Ramos (cell line): ENCODE measurements around the gene IGLON5.

ENCODE experiments used
- in situ Hi-C: fragments of 300-500 bp; cut with MboI; formaldehyde crosslinking; loops from one replicate; pipeline ENCODE4 v1.14.3; 2022; ENCODE audit warnings: low sequenced_read_pairs; ENCODE audit not compliant: unreplicated experiment

IGLON5 gene

DNA sequence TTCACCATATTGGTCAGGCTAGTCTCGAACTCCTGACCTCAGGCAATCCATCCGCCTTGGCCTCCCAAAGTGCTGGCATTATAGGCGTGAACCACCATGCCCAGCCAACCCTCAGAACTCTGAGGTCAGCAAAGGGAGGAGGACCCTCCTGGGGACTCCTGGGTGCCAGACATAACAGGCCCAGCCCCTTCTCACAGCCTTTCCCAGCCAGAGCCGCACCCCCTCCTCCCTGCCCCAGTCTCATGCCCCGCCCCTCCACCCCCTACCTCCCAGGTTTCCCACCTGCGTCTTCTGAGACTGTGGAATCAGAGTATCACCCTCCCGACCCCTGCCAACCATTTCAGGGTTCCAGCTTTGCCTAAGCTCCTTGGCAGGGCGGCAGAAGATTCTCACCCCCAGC lies 5.2 kb downstream of the IGLON5 start:
- in situ Hi-C loops, result no loop called here

- in situ Hi-C loops, result no loop called here
Observed at GRCh38 chr19:51317376-51317775, 5.9 kb downstream of the IGLON5 start.

DNA sequence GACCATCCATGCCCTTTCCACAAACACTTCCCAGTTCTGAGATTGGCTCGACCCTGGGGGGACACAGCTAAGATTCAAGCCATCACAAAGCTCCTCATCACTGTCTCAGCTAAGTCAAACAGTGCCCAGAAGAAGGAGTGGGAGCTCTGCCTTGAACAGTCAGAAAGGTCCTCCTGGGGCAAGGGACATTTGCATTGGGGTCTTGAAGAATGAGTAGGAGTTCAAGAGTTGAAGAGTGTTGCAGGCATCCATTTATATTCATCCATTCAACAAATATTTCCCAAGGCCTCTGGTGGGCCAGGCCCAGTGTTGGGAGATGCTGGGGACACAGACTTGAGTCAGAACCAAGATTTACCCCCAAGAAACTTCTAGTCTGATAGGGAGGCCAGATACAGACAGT lies 6.5 kb downstream of the IGLON5 start:
- in situ Hi-C loops, result no loop called here

DNA sequence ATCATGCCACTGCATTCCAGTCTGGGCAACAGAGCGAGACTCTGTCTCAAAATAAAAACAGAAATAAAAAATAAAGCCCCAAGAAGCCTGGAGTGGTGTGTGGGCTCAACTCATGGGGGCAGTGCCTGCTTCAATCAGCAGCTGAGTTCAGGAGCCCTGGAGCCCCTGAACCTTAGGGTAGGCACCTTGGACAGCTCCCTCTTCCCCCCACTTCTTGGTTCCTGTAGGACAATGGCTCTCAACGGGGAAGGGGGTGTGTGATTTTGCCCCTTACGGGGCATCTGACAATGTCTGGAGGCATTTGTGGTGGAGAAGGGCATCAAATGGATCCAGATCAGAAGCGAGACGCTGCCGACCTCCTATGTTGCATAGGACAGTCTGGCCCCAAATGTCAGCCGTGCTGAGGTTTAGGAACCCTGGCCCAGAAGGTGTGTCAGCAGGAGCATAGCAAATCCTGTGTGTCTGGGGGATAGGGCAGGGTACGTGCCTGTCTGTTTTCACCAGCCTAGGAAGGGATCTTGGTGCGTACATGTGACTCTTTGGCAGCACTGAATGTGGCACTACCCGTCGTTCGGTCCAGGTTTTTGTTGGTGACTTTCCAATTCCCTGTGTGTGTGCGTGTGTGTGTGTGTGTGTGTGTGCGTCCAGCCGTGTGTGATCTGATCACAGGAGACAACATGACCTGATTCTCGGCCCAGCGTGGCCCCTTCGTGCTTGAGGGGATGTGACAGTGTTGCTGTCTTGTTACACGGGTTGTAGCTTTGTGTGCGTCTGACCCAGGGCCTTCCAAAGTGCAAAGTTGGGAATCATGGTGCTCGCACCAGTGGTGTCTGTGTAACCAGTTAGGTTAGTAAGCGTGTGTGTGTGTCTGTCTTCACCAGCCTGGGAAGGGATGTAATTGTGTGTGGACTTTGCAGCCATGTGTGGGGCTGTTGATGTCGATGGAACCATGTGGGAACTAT lies 7.5 kb downstream of the IGLON5 start:
- in situ Hi-C loops, result no loop called here

GRCh38 chr19:51319649-51320279 lies 8.3 kb downstream of the IGLON5 start:
- in situ Hi-C loops, result no loop called here

- in situ Hi-C loops, result no loop called here
Observed at GRCh38 chr19:51320280-51320657, 8.8 kb downstream of the IGLON5 start.

DNA sequence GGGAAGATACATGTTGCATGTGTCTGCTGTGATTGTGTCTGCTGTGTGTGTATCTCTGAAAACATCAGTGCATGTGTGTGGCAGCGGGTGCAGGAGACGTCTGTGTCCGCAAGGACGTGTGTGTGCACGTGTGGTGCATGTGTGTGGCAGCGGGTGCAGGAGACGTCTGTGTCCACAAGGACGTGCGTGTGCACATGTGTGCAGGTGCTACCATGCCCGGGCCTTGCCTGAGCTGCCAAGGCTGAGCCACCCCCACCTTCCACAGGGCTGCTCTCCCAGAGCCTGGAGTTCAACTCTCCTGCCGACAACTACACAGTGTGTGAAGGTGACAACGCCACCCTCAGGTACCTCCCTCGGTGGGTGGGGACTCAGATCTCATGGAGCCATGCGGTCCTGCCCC lies 10.4 kb downstream of the IGLON5 start:
- in situ Hi-C loops, result no loop called here

- in situ Hi-C loops, result no loop called here
Observed at GRCh38 chr19:51323481-51324166, 12.2 kb downstream of the IGLON5 start.

DNA sequence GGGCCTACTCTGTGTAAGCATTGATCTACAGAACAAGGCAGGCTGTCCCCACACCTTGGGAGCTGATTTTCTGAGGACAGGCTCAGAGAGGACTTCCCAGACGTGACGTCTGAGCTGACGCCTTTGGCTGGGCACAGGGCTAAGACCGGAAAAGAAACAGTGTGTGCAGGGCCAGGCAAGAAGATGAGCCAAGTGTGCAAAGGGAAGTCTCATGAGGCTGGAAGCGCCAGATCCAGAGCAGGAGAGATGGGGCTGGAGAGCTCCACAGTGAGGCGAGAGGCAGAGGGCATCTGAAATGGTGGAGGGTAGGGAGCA lies 12.7 kb downstream of the IGLON5 start:
- in situ Hi-C loops, result no loop called here

DNA sequence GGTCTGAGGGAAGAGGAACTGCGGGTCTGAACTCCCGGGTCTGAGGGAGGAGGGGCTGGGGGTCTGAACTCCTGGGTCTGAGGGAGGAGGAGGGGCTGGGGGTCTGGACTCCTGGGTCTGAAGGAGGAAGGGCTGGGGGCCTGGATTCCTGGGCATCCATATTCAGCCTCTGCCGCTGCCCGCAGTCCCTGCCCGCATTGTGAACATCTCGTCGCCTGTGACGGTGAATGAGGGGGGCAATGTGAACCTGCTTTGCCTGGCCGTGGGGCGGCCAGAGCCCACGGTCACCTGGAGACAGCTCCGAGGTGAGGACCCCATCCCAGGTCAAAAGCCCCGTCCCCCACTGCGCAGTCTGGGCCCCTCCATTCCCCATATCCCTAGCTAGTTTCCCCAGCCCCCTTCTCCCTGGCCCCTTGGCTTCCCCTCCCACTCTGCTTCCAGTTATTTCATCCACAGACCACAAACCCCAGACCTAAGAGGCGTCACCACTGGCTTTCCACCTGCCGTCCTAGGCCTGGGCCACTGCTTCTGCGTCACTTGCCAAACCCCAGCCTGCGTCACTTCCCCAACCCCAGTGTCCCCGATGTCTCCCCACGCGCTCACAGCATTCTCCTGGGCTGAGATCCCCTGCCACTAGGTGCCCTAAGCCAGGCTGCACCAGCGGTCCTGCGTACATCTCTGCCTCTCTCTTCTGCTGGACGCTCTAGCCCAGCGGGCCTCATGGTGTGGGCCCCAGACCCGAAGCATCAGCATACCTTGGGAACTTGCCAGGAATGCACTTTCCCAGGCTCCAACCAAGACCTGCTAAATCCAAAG lies 13.9 kb downstream of the IGLON5 start:
- in situ Hi-C loops, result no loop called here

DNA sequence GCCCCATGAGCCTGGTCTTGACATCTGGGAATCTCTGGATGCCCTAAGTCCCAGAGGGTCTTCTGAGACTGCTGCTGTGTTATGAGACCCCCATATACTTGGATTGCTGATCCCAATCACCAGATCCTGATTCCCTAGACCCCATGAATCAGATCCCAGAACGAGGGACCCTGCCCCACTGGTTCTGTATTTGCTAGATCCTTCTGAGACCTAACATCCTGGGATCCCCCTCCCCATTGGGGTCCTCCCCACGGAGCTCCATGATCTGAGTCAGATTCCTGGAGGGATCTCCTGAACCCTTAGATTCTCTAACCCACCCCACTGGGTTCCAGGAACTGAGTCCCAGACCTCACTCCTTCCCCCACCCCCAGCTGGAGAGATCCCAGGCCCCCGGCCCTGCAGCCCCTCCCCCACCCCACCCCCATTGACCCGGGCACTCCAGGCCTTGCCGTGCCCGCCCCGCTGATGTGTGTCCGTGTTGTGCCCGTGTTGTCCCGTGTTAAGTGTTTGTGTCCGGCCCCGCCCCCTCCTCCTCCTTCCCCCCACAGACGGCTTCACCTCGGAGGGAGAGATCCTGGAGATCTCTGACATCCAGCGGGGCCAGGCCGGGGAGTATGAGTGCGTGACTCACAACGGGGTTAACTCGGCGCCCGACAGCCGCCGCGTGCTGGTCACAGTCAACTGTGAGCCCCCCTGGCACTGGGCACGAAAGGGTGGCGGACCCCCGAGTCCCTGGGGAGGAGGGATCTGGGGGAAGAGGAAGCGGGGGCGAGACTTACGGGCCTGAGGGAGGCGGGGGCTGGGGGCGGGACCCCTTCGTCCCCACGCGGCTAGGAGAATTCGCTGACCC lies 15.0 kb downstream of the IGLON5 start:
- in situ Hi-C loops, result no loop called here

- in situ Hi-C loops, result no loop called here
Observed at GRCh38 chr19:51327066-51328001, 15.9 kb downstream of the IGLON5 start.

GRCh38 chr19:51329411-51329810 lies 18.0 kb downstream of the IGLON5 start:
- in situ Hi-C loops, result no loop called here

DNA sequence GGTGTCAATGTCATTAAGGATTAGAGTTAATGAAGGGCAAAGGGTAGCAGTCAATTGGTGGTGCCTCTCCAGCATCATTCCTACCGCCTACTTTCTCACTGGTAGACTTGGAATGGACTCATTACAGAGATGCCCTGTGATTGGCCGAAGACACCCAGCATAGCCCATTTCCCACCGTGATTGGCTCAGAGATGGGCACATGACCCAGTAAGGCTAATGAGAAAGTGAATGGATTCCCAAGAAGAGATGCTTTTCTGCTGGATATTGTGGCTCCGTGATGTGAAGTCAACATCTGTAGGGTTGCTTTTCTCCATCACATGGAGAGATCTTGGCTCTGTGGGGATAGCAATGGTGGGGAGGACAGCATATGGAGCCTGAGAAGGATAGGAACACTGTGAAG lies 18.9 kb downstream of the IGLON5 start:
- in situ Hi-C loops, result no loop called here

DNA sequence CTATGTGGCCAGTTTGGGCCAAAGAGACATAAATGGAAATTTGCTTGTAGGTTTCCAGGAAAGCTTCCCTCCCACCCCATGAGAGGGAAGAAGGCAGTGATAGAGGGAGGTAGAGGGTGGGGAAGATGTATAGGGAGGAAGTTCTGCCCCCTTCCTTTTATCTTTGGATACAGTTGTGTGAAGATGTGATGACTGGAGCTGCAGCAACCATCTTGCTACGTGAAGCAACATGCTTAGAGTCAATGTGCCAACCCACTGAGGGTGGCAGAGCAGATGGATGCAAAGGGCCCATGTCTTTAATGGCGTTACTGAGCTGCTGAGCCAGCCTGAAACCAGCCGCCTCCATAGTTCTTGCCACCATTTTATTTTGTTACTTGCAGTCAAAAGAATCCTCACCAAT lies 19.7 kb downstream of the IGLON5 start:
- in situ Hi-C loops, result no loop called here

DNA sequence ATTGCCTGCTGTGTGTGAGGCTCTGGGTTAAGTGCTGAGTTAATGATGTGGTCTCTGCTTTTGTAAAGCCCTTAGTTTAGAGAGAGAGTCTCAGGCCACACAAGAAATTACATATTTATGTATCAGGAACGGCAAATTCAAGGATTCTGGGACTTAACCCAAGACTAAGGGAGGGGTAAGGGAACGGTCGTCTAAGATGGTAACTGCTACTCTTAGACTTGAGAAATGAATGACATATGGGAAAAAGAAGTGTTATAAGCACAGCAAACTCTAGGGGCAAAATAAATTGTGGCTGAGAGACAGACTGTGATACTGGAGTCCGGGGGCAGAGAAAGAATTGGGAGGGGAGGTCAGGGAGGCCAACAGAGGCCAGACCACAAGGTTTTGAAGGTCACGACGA lies 20.3 kb downstream of the IGLON5 start:
- in situ Hi-C loops, result no loop called here

DNA sequence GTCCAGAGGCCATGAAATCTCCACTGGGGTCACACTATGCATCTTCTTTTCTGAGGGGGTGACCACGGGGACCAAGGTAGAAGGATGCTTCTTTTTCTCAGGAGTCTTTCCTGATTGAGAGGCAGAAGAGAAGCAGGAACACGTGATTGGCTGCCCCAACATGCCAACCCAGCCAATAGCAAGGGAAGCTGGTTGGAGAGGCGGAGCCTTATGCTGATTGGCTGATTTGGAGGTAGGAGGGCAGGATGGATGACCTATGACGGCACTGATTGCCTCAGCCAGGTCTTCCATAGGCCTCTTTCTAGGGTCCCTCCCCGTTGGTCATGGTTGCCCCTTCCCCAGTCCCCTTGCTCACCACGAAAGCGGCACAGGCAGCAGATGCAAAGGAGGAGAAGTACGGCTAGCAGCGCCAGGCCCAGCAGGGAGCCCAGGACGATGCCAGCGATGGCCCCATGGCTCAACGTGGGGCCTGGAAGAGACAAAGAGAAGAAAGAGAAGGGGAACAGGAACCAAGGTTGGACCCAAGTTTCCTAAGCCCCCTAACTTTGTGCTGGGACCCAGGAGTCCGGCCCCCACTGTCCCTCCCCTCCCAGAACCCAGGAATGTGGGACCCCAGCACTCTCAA lies 22.5 kb downstream of the IGLON5 start:
- in situ Hi-C loops, result no loop called here
